ENCODE data around the gene ZBTB17.
A peak's percentile ranks its signal among the peaks of the same experiment; 100 is the strongest.
"Not testable (repeated sequence)": the region's sequence is repeated elsewhere in the genome, so short reads cannot be mapped to it uniquely, and the experiment has no call there.

ZBTB17 gene

GRCh38 chr1:15988856-15989736, 13.2 kb upstream of the ZBTB17 start:
- no peak for DNase-seq (ENCODE audit: low spot score)

GRCh38 chr1:15985611-15986297, 9.9 kb upstream of the ZBTB17 start:
- DNase-seq (ENCODE audit: low spot score) = no peak

GRCh38 chr1:15983275-15983674, 7.4 kb upstream of the ZBTB17 start:
- no peak for DNase-seq (ENCODE audit: low spot score)

- DNase-seq (ENCODE audit: low spot score) = no peak
Observed at GRCh38 chr1:15981679-15982078, 5.8 kb upstream of the ZBTB17 start.

GRCh38 chr1:15977947-15978346, 2.0 kb upstream of the ZBTB17 start:
- DNase-seq (ENCODE audit: low spot score) = not testable (repeated sequence)

GRCh38 chr1:15975358-15975804, 520 bp downstream of the ZBTB17 start:
- peak; percentile 71 for DNase-seq (ENCODE audit: low spot score)

- peak; percentile 51 for DNase-seq (ENCODE audit: low spot score)
Observed at GRCh38 chr1:15974855-15975254, 1.0 kb downstream of the ZBTB17 start.

GRCh38 chr1:15973772-15974171, 2.1 kb downstream of the ZBTB17 start:
- DNase-seq (ENCODE audit: low spot score) = no peak

- DNase-seq (ENCODE audit: low spot score) = no peak
Observed at GRCh38 chr1:15972409-15972808, 3.5 kb downstream of the ZBTB17 start.

GRCh38 chr1:15970911-15971310, 5.0 kb downstream of the ZBTB17 start:
- no peak for DNase-seq (ENCODE audit: low spot score)

- DNase-seq (ENCODE audit: low spot score) = no peak
Observed at GRCh38 chr1:15969321-15969880, 6.5 kb downstream of the ZBTB17 start.

GRCh38 chr1:15968172-15968571, 7.7 kb downstream of the ZBTB17 start:
- DNase-seq (ENCODE audit: low spot score) = no peak

- DNase-seq (ENCODE audit: low spot score) = no peak
Observed at GRCh38 chr1:15966956-15967344, 9.0 kb downstream of the ZBTB17 start.

- DNase-seq (ENCODE audit: low spot score) = peak; percentile 94
Observed at GRCh38 chr1:15966081-15966955, 9.6 kb downstream of the ZBTB17 start.

GRCh38 chr1:15965228-15965767, 10.6 kb downstream of the ZBTB17 start:
- peak; percentile 81 for DNase-seq (ENCODE audit: low spot score)

- no peak for DNase-seq (ENCODE audit: low spot score)
Observed at GRCh38 chr1:15963968-15964648, 11.8 kb downstream of the ZBTB17 start.

GRCh38 chr1:15963363-15963967, 12.4 kb downstream of the ZBTB17 start:
- no peak for DNase-seq (ENCODE audit: low spot score)

- no peak for DNase-seq (ENCODE audit: low spot score)
Observed at GRCh38 chr1:15962671-15963362, 13.1 kb downstream of the ZBTB17 start.

GRCh38 chr1:15962176-15962575, 13.7 kb downstream of the ZBTB17 start:
- DNase-seq (ENCODE audit: low spot score) = no peak

GRCh38 chr1:15961492-15961891, 14.4 kb downstream of the ZBTB17 start:
- DNase-seq (ENCODE audit: low spot score) = no peak
